Epithelial cell of esophagus (primary cell): ENCODE results near the gene DUS2.
A peak's percentile ranks its signal among the peaks of the same experiment; 100 is the strongest.

ENCODE experiments used
- DNase-seq: peaks from one replicate; pipeline ENCODE4 v3.0.0; 2010; ENCODE audit warnings: low read depth
- H3K4me3 ChIP-seq: 2 replicates; pipeline ENCODE4 v1.5.1; 2011; ENCODE audit warnings: mild to moderate bottlenecking, low read length, control low read depth
- CTCF ChIP-seq: IDR thresholded peaks from 2 replicates; pipeline ENCODE4 v1.5.1; 2011; ENCODE audit warnings: low read depth, mild to moderate bottlenecking, low read length, control low read depth, inconsistent platforms; ENCODE audit not compliant: insufficient read depth; ENCODE audit errors: missing control alignments

The DUS2 gene

GRCh38 chr16:68065716-68066305 is 42.7 kb downstream of the DUS2 start:
- H3K4me3 ChIP-seq: no peak overlapping the region
- peak; percentile 36 for DNase-seq
- TF ChIP-seq CTCF: no peak

GRCh38 chr16:68066763-68067162 is 43.7 kb downstream of the DUS2 start:
- H3K4me3 ChIP-seq: no peak overlapping the region
- TF ChIP-seq CTCF: no peak
- DNase-seq: no peak

GRCh38 chr16:68068926-68069325 is 45.8 kb downstream of the DUS2 start:
- no peak overlapping the region for H3K4me3 ChIP-seq
- TF ChIP-seq CTCF: no peak
- no peak for DNase-seq

GRCh38 chr16:68069511-68070248 is 46.6 kb downstream of the DUS2 start:
- H3K4me3 ChIP-seq: no peak overlapping the region
- TF ChIP-seq CTCF: no peak
- DNase-seq: no peak

GRCh38 chr16:68070249-68070730 is 47.2 kb downstream of the DUS2 start:
- DNase-seq: no peak
- H3K4me3 ChIP-seq: no peak overlapping the region
- TF ChIP-seq CTCF: no peak

- no peak for TF ChIP-seq CTCF
- H3K4me3 ChIP-seq: no peak overlapping the region
These were observed 47.9 kb downstream of the DUS2 start for GRCh38 chr16:68070806-68071517.

More at GRCh38 chr16:68070806-68071517, 47.9 kb downstream of the DUS2 start:
- DNase-seq: peak; percentile 23
